PFSK-1 (cell line): Measurements from ENCODE around the gene ADARB1.

Source experiments
- FOXP2 ChIP-seq: optimal IDR thresholded peaks from 2 replicates; pipeline ENCODE3; 2011; ENCODE audit warnings: borderline replicate concordance, control low read depth, inconsistent platforms; ENCODE audit not compliant: insufficient read depth; ENCODE audit errors: extremely low read length, extremely low read depth
- POLR2AphosphoS5 ChIP-seq: IDR thresholded peaks from 2 replicates; pipeline ENCODE4 v1.6.1; 2012; ENCODE audit warnings: low read depth, mild to moderate bottlenecking, control low read depth, low read length, moderate library complexity
- SIN3A ChIP-seq: IDR thresholded peaks from 2 replicates; pipeline ENCODE4 v1.6.1; 2012; ENCODE audit warnings: mild to moderate bottlenecking, low read length, moderate library complexity, borderline replicate concordance; ENCODE audit not compliant: insufficient read depth
- TAF1 ChIP-seq: IDR thresholded peaks from 2 replicates; pipeline ENCODE4 v1.6.1; 2012; ENCODE audit warnings: low read length, control low read depth, borderline replicate concordance; ENCODE audit not compliant: insufficient read depth
- TF ChIP-seq, protein P1 (sequence below), 2 experiments: IDR thresholded peaks; 2 replicates each; pipeline versions ENCODE4 v1.6.1 to v1.8.0; 2011 to 2012; ENCODE audit warnings: low read depth in 2 of 2, low read length in 2 of 2, control low read depth in 1 of 2, inconsistent platforms in 1 of 2, mild to moderate bottlenecking in 1 of 2, moderate library complexity in 1 of 2; ENCODE audit not compliant: insufficient read depth in 1 of 2

The ADARB1 gene

DNA sequence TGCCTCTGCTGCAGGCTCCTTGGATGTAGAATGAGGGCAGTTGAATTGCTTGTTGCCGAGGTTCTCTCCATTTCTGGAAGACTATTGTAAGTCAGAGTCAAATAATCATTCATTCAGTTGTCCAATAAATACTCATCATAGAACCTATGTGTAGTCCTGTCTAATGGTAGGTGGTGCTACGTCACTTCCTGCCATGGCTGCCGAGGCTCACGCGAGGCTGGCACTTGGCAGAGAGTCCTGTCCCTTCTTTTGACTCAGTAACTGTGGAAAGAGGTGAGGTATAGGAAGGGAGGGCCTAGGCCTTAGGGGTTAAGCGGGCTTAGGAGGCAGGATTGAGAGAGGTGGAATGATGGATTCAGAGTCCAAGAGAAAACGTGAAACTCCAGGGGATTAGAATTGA is 9.7 kb downstream of the ADARB1 start:
- no peak for TF ChIP-seq FOXP2
- TF ChIP-seq TAF1: no peak
- no peak for TF ChIP-seq POLR2AphosphoS5
- no peak for TF ChIP-seq SIN3A
- TF ChIP-seq, protein P1, sequence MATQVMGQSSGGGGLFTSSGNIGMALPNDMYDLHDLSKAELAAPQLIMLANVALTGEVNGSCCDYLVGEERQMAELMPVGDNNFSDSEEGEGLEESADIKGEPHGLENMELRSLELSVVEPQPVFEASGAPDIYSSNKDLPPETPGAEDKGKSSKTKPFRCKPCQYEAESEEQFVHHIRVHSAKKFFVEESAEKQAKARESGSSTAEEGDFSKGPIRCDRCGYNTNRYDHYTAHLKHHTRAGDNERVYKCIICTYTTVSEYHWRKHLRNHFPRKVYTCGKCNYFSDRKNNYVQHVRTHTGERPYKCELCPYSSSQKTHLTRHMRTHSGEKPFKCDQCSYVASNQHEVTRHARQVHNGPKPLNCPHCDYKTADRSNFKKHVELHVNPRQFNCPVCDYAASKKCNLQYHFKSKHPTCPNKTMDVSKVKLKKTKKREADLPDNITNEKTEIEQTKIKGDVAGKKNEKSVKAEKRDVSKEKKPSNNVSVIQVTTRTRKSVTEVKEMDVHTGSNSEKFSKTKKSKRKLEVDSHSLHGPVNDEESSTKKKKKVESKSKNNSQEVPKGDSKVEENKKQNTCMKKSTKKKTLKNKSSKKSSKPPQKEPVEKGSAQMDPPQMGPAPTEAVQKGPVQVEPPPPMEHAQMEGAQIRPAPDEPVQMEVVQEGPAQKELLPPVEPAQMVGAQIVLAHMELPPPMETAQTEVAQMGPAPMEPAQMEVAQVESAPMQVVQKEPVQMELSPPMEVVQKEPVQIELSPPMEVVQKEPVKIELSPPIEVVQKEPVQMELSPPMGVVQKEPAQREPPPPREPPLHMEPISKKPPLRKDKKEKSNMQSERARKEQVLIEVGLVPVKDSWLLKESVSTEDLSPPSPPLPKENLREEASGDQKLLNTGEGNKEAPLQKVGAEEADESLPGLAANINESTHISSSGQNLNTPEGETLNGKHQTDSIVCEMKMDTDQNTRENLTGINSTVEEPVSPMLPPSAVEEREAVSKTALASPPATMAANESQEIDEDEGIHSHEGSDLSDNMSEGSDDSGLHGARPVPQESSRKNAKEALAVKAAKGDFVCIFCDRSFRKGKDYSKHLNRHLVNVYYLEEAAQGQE (IDR thresholded peaks at IDR 0.05; ENCODE audit: insufficient read depth in 1 of 2, low read depth in 2 of 2, low read length in 2 of 2): no peak

DNA sequence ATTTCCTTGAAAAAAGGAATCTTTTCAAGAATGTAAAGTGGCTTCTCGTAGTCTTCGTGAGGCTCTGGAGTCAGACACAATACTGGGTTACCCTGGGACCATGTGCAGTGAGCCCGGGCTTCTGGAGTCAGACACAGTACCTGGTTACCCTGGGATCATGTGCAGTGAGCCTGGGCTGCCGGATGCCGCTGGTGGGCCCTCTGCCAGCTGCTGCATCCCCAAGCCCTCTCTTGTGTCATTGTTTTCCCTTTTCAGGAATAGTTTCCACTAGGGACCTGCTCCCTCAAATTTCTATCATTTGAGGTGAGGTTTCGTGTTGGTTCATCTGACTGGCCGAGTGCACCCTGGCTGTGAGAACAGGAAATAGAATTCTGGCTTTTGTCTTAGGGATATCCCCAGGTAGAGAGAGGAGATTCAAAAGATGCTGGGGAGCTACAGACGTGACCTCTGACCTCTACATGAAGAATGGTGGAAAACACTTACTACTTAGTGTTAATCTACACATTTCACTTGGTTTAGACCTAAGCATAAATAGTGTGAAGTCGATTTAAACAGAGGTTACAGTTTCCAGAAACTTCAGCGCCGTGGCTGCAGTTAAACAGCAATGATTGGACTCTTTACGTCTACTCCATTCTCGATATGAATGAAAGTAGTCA is 10.6 kb downstream of the ADARB1 start:
- TF ChIP-seq, protein P1 (IDR thresholded peaks at IDR 0.05; ENCODE audit: insufficient read depth in 1 of 2, low read depth in 2 of 2, low read length in 2 of 2): no peak
- TF ChIP-seq POLR2AphosphoS5: no peak
- no peak for TF ChIP-seq TAF1
- TF ChIP-seq SIN3A: no peak
- TF ChIP-seq FOXP2: no peak

DNA sequence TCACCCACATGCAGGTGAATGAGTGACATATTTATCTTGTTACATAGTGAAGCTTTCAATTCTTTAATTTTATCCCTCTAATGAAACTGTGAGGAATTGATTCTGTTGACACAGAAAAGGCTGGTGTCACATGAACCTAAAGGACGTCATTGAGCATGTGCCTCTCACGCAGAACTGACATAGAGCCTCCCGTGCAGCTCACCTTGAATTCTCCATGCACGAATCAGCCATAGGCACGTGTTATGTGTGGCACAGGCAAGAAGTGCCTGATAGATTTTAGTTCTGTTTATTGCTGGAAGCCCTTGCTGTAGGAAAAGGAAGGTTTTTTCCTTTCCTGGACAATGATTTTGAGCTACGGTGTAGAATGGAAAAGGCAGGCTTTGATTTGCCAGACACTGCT is 11.3 kb downstream of the ADARB1 start:
- TF ChIP-seq FOXP2 (no peak), POLR2AphosphoS5 (no peak), TAF1 (no peak), SIN3A (no peak)
- TF ChIP-seq, protein P1 (IDR thresholded peaks at IDR 0.05; ENCODE audit: insufficient read depth in 1 of 2, low read depth in 2 of 2, low read length in 2 of 2): no peak

DNA sequence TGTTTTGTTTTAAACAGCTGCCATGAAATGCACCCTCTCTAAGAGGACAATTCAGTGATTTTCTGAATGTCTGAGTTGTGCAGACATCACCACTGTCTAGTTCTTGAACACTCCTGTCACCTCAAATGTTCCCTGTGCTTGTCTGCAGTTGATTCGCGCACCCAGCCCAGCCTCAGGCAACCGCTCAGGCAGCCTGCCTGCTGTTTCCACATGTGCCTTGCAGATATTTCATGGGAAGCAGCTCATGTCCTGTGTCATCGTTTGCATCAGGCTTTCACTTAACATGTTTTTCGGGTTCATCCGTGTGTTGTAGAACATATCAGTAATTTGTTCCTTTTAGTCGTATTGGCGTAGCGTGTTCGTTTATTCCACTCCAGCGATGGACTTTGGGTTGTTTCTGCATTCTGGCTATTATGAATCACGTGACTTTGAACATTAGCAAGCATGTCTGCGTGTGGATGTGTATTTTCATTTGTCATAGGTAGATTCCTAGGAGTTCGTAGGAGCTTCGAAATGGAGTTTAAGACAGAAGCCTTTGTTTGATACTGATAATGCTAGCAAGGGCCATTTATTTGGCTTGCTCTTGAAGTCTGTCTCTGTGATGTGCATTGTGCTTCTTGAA is 12.1 kb downstream of the ADARB1 start:
- TF ChIP-seq SIN3A (no peak), TAF1 (no peak), FOXP2 (no peak), POLR2AphosphoS5 (no peak)
- TF ChIP-seq, protein P1 (IDR thresholded peaks at IDR 0.05; ENCODE audit: insufficient read depth in 1 of 2, low read depth in 2 of 2, low read length in 2 of 2): no peak
